PFSK-1 (cell line): Measurements from ENCODE around the gene RIMS1.

Experiments used
- POLR2AphosphoS5 ChIP-seq: IDR thresholded peaks from 2 replicates; pipeline ENCODE4 v1.6.1; 2012; ENCODE audit warnings: low read depth, mild to moderate bottlenecking, control low read depth, low read length, moderate library complexity
- SIN3A ChIP-seq: IDR thresholded peaks from 2 replicates; pipeline ENCODE4 v1.6.1; 2012; ENCODE audit warnings: mild to moderate bottlenecking, low read length, moderate library complexity, borderline replicate concordance; ENCODE audit not compliant: insufficient read depth

- TF ChIP-seq POLR2AphosphoS5, result no peak
- TF ChIP-seq SIN3A, result no peak
Measured at GRCh38 chr6:71902261-71902660, 15.9 kb downstream of the RIMS1 start.
